VCaP (cell line): Measurements from ENCODE around the gene CNOT10.

Experiments used
- H3K27ac ChIP-seq: fragments of 450-650 bp; 2 replicates; pipeline ENCODE4 v1.5.1; 2017
- CTCF ChIP-seq: fragments of 450-650 bp; conservative IDR thresholded peaks from 2 replicates; pipeline ENCODE4 v1.5.1; 2017; ENCODE audit warnings: mild to moderate bottlenecking, moderate library complexity

The CNOT10 gene

GRCh38 chr3:32681811-32682210 is 3.2 kb upstream of the CNOT10 start:
- TF ChIP-seq CTCF = no peak
- no peak overlapping the region for H3K27ac ChIP-seq

GRCh38 chr3:32684029-32684799 is 774 bp upstream of the CNOT10 start:
- peak overlapping the region; percentile 90 for H3K27ac ChIP-seq
- no peak for TF ChIP-seq CTCF

- peak; percentile 35; the same call in 1 of the 2 replicates for TF ChIP-seq CTCF
- peak overlapping the region; percentile 90 for H3K27ac ChIP-seq
Observed at GRCh38 chr3:32685543-32686185, 676 bp downstream of the CNOT10 start.

GRCh38 chr3:32686713-32687112 is 1.7 kb downstream of the CNOT10 start:
- H3K27ac ChIP-seq = peak overlapping the region; percentile 90

GRCh38 chr3:32691847-32692246 is 6.9 kb downstream of the CNOT10 start:
- TF ChIP-seq CTCF = no peak
- no peak overlapping the region for H3K27ac ChIP-seq

More at GRCh38 chr3:32686713-32687112, 1.7 kb downstream of the CNOT10 start:
- no peak for TF ChIP-seq CTCF

- H3K27ac ChIP-seq = no peak overlapping the region
- TF ChIP-seq CTCF = no peak
Observed at GRCh38 chr3:32696523-32696922, 11.5 kb downstream of the CNOT10 start.

- no peak overlapping the region for H3K27ac ChIP-seq
- no peak for TF ChIP-seq CTCF
Observed at GRCh38 chr3:32698506-32698905, 13.5 kb downstream of the CNOT10 start.
